A549 (cell line): Measurements from ENCODE around the gene TCF7L2.

ENCODE experiments used
- CBX2 ChIP-seq: fragments of 200-600 bp; sonication (generic); IDR thresholded peaks from 2 replicates; pipeline ENCODE4 v1.6.1; 2016; ENCODE audit warnings: low read depth, mild to moderate bottlenecking, borderline replicate concordance
- CBX8 ChIP-seq: fragments of 200-600 bp; sonication (generic); IDR thresholded peaks from 2 replicates; pipeline ENCODE4 v1.6.1; 2016
- HMGXB4 ChIP-seq: fragments of 250-450 bp; sonication (Bioruptor Pico); IDR thresholded peaks from 2 replicates; pipeline ENCODE4 v1.5.0; 2021; ENCODE audit warnings: mild to moderate bottlenecking, moderate library complexity, borderline replicate concordance
- HOXB13 ChIP-seq: fragments of 250-450 bp; sonication (Bioruptor Pico); IDR thresholded peaks from 2 replicates; pipeline ENCODE4 v1.5.0; 2020; ENCODE audit warnings: low read depth, mild to moderate bottlenecking, moderate library complexity
- JUN ChIP-seq, 2 experiments: fragments of >200 bp; sonication (Bioruptor Twin); formaldehyde crosslinking; IDR thresholded peaks; 2 replicates in 1 of 2; 3 replicates in 1 of 2; pipeline ENCODE4 v1.6.1; 2016 to 2017
- PHF8 ChIP-seq: fragments of 200-600 bp; sonication (generic); IDR thresholded peaks from 2 replicates; pipeline ENCODE4 v1.6.1; 2016; ENCODE audit warnings: low read depth, mild to moderate bottlenecking, antibody characterized with exemption, moderate library complexity, borderline replicate concordance
- POLR2AphosphoS2 ChIP-seq: conservative IDR thresholded peaks from 2 replicates; pipeline ENCODE4 v1.6.1; 2012; ENCODE audit warnings: low read length, improper control_type of control experiment, inconsistent platforms
- RNF2 ChIP-seq: fragments of 200-600 bp; sonication (generic); IDR thresholded peaks from 2 replicates; pipeline ENCODE4 v1.6.1; 2016; ENCODE audit warnings: low read depth, mild to moderate bottlenecking, antibody characterized with exemption, moderate library complexity, borderline replicate concordance
- TF ChIP-seq, protein P1 (sequence below): fragments of >200 bp; sonication (Bioruptor Twin); formaldehyde crosslinking; IDR thresholded peaks from 3 replicates; pipeline ENCODE4 v1.5.1; 2016
- TF ChIP-seq, protein P2 (sequence below): IDR thresholded peaks from 2 replicates; pipeline ENCODE4 v1.6.1; 2012
- TF ChIP-seq, protein P3 (sequence below): fragments of 200-600 bp; sonication (generic); IDR thresholded peaks from 2 replicates; pipeline ENCODE4 v1.6.1; 2016; ENCODE audit warnings: antibody characterized with exemption, mild to moderate bottlenecking, moderate library complexity

GRCh38 chr10:113045147-113046055, 95.4 kb downstream of the TCF7L2 start:
- TF ChIP-seq RNF2 (no peak), CBX8 (no peak), JUN (IDR thresholded peaks at IDR 0.05) (no peak), HMGXB4 (CRISPR knock-in tag) (no peak), HOXB13 (no peak), PHF8 (no peak), POLR2AphosphoS2 (no peak), CBX2 (no peak)
- TF ChIP-seq, protein P1, sequence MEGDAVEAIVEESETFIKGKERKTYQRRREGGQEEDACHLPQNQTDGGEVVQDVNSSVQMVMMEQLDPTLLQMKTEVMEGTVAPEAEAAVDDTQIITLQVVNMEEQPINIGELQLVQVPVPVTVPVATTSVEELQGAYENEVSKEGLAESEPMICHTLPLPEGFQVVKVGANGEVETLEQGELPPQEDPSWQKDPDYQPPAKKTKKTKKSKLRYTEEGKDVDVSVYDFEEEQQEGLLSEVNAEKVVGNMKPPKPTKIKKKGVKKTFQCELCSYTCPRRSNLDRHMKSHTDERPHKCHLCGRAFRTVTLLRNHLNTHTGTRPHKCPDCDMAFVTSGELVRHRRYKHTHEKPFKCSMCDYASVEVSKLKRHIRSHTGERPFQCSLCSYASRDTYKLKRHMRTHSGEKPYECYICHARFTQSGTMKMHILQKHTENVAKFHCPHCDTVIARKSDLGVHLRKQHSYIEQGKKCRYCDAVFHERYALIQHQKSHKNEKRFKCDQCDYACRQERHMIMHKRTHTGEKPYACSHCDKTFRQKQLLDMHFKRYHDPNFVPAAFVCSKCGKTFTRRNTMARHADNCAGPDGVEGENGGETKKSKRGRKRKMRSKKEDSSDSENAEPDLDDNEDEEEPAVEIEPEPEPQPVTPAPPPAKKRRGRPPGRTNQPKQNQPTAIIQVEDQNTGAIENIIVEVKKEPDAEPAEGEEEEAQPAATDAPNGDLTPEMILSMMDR, result no peak
- TF ChIP-seq, protein P2, sequence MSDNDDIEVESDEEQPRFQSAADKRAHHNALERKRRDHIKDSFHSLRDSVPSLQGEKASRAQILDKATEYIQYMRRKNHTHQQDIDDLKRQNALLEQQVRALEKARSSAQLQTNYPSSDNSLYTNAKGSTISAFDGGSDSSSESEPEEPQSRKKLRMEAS, result no peak
- TF ChIP-seq, protein P3, sequence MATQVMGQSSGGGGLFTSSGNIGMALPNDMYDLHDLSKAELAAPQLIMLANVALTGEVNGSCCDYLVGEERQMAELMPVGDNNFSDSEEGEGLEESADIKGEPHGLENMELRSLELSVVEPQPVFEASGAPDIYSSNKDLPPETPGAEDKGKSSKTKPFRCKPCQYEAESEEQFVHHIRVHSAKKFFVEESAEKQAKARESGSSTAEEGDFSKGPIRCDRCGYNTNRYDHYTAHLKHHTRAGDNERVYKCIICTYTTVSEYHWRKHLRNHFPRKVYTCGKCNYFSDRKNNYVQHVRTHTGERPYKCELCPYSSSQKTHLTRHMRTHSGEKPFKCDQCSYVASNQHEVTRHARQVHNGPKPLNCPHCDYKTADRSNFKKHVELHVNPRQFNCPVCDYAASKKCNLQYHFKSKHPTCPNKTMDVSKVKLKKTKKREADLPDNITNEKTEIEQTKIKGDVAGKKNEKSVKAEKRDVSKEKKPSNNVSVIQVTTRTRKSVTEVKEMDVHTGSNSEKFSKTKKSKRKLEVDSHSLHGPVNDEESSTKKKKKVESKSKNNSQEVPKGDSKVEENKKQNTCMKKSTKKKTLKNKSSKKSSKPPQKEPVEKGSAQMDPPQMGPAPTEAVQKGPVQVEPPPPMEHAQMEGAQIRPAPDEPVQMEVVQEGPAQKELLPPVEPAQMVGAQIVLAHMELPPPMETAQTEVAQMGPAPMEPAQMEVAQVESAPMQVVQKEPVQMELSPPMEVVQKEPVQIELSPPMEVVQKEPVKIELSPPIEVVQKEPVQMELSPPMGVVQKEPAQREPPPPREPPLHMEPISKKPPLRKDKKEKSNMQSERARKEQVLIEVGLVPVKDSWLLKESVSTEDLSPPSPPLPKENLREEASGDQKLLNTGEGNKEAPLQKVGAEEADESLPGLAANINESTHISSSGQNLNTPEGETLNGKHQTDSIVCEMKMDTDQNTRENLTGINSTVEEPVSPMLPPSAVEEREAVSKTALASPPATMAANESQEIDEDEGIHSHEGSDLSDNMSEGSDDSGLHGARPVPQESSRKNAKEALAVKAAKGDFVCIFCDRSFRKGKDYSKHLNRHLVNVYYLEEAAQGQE, result no peak
